ENCODE measurements around the gene SERPINB8. TPM values are rescaled to one million over a fixed set of nuclear protein-coding genes. Genes with fewer than 3 reads are reported as not detected.

SERPINB8 gene
- total RNA-seq, 1 donor from 2014 or later: 7.4 TPM

DNA sequence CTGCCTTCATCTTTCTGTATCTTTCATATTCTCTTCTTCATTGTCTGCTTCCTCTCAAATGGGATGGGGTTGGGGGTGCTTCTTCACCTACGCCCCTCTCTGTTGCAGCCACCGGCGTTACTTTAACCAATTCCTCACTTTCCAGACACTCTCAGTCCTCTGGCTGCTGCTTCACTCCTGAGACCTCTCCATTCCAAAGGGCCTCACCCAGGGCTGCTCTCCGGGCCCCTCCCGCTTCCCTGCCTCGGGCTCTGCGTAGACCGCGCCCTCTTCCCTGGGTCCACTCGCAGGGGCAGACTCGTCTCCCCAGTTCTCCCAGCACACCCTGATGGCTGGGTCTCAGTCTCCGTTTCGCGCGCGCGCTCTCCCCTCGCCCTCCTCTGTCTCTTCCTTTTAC lies 926 bp downstream of the SERPINB8 start:
- H3K36me3 Mint-ChIP-seq: peaks cover 4% of the 10 kb centered on the region
- peak overlapping the region; percentile 98 for H3K27ac Mint-ChIP-seq
- TF ChIP-seq, protein P1, sequence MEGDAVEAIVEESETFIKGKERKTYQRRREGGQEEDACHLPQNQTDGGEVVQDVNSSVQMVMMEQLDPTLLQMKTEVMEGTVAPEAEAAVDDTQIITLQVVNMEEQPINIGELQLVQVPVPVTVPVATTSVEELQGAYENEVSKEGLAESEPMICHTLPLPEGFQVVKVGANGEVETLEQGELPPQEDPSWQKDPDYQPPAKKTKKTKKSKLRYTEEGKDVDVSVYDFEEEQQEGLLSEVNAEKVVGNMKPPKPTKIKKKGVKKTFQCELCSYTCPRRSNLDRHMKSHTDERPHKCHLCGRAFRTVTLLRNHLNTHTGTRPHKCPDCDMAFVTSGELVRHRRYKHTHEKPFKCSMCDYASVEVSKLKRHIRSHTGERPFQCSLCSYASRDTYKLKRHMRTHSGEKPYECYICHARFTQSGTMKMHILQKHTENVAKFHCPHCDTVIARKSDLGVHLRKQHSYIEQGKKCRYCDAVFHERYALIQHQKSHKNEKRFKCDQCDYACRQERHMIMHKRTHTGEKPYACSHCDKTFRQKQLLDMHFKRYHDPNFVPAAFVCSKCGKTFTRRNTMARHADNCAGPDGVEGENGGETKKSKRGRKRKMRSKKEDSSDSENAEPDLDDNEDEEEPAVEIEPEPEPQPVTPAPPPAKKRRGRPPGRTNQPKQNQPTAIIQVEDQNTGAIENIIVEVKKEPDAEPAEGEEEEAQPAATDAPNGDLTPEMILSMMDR (conservative IDR thresholded peaks at IDR 0.05): no peak
- peaks cover 8% of the 10 kb centered on the region for H3K4me1 Mint-ChIP-seq (ENCODE audit: unreplicated experiment)
- H3K27me3 Mint-ChIP-seq: no peaks in the 10 kb centered on the region
- peak overlapping the region; percentile 97 for H3K4me3 Mint-ChIP-seq
- peak; percentile 73 for DNase-seq (ENCODE audit: extremely low spot score, unreplicated experiment)
- H3K9me3 Mint-ChIP-seq: no peaks in the 10 kb centered on the region

DNA sequence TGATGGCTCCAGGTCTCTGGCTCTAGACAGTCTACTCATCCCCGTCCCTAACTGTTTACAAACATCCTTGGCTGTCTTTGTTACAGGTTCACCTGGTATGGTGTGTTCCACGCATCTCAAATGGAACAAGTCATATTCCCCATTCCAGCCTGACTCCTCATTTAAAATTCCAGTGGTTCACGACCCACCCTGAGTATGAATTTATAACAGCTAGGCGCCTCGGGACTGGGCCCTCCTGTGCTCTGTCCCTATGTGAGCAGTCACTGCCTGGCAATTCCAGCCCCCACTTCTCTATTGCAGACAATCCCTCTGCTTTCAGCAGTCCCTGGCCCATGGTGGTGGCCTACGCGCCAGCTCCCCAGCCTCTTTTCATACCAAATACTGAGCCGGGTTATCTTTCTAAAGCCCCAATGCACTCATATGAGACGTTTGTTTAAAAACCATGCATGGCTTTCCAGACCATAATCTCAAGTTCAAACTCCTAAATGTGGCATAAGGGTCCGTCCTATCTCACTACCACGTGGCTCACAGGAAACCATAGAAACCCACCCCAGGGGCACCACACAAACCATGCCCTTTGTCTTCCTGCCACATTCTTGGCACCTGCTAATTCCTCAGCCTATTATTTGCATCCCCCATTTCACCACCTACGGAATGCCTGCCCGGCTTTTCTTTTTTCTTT lies 1.6 kb downstream of the SERPINB8 start:
- Mint-ChIP-seq H3K4me3 (peak overlapping the region; percentile 97), H3K4me1 (ENCODE audit: unreplicated experiment) (peaks cover 8% of the 10 kb centered on the region), H3K36me3 (peaks cover 4% of the 10 kb centered on the region), H3K9me3 (no peaks in the 10 kb centered on the region), H3K27me3 (no peaks in the 10 kb centered on the region), H3K27ac (peak overlapping the region; percentile 98)
- TF ChIP-seq, protein P1 (conservative IDR thresholded peaks at IDR 0.05): no peak
- DNase-seq (ENCODE audit: extremely low spot score, unreplicated experiment): no peak

DNA sequence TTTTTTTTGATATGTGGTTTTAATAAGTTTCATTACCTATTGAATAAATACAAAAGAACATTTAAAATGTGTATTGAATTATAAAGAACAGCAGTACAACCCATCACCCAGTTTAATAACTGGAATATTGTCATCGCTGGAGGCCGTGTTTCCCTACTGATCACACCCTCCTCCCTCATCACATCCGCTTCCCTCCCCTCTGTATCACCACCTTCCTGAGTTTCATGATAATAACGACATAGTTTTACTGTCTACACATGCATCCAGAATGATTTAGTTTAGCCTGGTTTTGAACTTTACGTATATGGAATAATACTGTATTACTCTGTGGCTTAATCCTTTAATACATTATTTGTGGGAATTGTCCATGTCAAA lies 2.1 kb downstream of the SERPINB8 start:
- Mint-ChIP-seq H3K27ac (peak overlapping the region; percentile 98), H3K27me3 (no peaks in the 10 kb centered on the region), H3K36me3 (peaks cover 4% of the 10 kb centered on the region), H3K4me1 (ENCODE audit: unreplicated experiment) (peaks cover 8% of the 10 kb centered on the region), H3K4me3 (peak overlapping the region; percentile 97), H3K9me3 (no peaks in the 10 kb centered on the region)
- DNase-seq (ENCODE audit: extremely low spot score, unreplicated experiment): no peak
- TF ChIP-seq, protein P1 (conservative IDR thresholded peaks at IDR 0.05): no peak

DNA sequence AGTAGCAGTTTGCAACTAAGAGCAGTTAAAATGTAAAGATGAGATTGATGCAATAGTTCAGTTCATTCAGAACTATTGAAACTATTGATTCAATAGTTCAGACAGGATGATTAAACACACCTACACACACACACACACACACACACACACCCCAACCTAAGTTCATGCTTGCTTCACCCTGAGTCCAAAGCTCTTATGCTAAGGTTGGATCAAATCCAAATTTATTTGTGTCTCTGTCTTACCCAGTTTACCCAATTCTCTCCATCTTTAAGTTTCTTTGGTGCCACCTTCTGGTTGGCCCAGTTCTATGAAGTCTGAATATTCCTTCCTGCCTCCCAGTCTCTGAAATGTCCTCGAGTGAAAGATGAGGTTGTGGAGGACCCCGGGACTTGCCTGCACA lies 5.1 kb downstream of the SERPINB8 start:
- H3K36me3 Mint-ChIP-seq: peaks cover 4% of the 10 kb centered on the region
- H3K27me3 Mint-ChIP-seq: no peaks in the 10 kb centered on the region
- no peak overlapping the region for H3K4me3 Mint-ChIP-seq
- DNase-seq (ENCODE audit: extremely low spot score, unreplicated experiment): no peak
- no peaks in the 10 kb centered on the region for H3K9me3 Mint-ChIP-seq
- TF ChIP-seq, protein P1 (conservative IDR thresholded peaks at IDR 0.05): peak; percentile 20
- no peak overlapping the region for H3K27ac Mint-ChIP-seq
- H3K4me1 Mint-ChIP-seq (ENCODE audit: unreplicated experiment): peaks cover 10% of the 10 kb centered on the region

DNA sequence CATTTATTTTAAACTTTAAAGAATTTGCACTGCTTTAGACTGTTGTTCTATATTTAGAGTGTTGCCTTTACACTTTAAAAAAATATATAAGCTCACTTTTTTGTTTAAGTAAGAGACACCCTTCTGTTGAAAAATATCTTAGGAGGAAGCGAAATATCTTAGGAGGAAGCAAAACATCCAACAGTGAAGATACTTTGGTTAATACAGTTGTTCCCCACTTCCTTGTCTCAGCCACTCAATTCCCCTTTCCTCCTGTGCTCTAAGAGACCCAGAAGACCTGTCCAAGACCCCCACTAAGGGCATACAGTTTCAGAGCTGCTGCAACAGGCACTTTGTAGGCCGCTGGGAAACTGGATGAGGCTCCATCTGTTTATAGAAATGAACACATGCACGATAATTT lies 5.7 kb downstream of the SERPINB8 start:
- no peak for DNase-seq (ENCODE audit: extremely low spot score, unreplicated experiment)
- H3K27ac Mint-ChIP-seq: no peak overlapping the region
- H3K9me3 Mint-ChIP-seq: no peaks in the 10 kb centered on the region
- H3K4me1 Mint-ChIP-seq (ENCODE audit: unreplicated experiment): peaks cover 13% of the 10 kb centered on the region
- TF ChIP-seq, protein P1 (conservative IDR thresholded peaks at IDR 0.05): no peak
- no peaks in the 10 kb centered on the region for H3K27me3 Mint-ChIP-seq
- H3K4me3 Mint-ChIP-seq: no peak overlapping the region
- peaks cover 4% of the 10 kb centered on the region for H3K36me3 Mint-ChIP-seq
